NT2/D1 (cell line): Measurements from ENCODE around the gene IL24.

Experiments
- YY1 ChIP-seq: IDR thresholded peaks from 2 replicates; pipeline ENCODE4 v1.6.1; 2011; ENCODE audit not compliant: insufficient read length, insufficient read depth
- ZNF274 ChIP-seq: IDR thresholded peaks from 2 replicates; pipeline ENCODE4 v1.6.1; 2011; ENCODE audit warnings: mild to moderate bottlenecking, low read depth, low read length

DNA sequence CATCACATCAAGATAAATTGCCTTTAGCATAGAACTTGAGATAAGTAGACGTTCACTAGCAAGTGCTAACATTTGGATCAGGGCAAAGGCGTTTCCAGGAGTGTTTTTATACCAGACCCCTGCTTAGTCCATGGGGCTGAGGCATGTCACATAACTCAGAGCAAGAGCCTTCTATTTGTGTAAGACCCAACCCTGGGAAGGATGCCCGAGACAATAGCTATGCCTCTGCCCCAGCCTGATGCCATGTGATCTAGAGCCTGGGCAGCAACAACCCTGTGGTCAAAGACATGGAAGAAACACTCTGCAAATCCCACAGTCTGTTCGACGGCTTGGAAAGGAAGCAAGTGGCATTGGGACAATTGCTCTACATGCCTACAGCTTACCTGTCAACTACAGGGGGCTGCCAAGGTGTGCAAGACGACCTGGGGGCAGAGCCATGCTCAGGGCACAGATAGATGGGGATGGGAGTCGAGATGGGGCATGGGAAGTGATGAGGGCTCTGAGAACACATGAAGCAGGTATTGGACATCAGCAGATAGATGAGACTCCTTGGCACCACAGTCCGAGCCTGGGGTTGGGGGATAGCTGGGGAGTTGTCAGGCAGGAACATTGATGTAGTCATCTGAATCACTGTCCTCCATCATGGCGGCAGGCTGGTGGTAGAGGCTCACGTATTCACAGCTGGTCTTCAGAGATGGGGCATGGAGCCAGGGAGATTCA lies 7.3 kb downstream of the IL24 start:
- TF ChIP-seq YY1 (no peak), ZNF274 (no peak)
